Measurements from ENCODE around the gene ZIC1.

Gene ZIC1

DNA sequence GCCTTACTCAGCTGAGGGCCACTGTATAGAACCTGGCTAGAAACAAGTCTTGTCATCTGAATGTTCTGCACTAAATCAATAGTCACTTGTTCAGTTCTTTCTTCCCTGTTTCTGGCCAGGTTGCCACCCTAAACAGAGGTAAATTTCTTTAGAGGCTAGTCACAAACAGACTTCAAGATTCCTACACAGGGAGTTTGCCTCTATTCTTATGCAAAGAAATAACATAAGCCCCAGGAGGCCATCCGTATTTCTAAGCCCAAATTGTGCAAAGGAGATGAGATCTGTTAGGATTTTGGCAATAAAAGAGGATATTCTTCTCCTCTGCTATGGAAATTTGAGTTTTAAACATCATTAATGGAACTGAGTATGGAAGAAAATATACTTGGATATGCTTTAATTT, 7.7 kb upstream of the ZIC1 start:
- TF ChIP-seq, protein P1, sequence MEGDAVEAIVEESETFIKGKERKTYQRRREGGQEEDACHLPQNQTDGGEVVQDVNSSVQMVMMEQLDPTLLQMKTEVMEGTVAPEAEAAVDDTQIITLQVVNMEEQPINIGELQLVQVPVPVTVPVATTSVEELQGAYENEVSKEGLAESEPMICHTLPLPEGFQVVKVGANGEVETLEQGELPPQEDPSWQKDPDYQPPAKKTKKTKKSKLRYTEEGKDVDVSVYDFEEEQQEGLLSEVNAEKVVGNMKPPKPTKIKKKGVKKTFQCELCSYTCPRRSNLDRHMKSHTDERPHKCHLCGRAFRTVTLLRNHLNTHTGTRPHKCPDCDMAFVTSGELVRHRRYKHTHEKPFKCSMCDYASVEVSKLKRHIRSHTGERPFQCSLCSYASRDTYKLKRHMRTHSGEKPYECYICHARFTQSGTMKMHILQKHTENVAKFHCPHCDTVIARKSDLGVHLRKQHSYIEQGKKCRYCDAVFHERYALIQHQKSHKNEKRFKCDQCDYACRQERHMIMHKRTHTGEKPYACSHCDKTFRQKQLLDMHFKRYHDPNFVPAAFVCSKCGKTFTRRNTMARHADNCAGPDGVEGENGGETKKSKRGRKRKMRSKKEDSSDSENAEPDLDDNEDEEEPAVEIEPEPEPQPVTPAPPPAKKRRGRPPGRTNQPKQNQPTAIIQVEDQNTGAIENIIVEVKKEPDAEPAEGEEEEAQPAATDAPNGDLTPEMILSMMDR (IDR thresholded peaks at IDR 0.05; ENCODE audit: low read depth, low read length): no peak
- Histone ChIP-seq H3K27me3 (peaks cover 69% of the 10 kb centered on the region), H3K4me1 (no peaks in the 10 kb centered on the region), H3K9me3 (no peaks in the 10 kb centered on the region; the same call in 1 of the 2 replicates), H3K4me3 (ENCODE audit: low read depth, low read length) (no peak overlapping the region), H3K36me3 (no peaks in the 10 kb centered on the region)
- no peak for DNase-seq

DNA sequence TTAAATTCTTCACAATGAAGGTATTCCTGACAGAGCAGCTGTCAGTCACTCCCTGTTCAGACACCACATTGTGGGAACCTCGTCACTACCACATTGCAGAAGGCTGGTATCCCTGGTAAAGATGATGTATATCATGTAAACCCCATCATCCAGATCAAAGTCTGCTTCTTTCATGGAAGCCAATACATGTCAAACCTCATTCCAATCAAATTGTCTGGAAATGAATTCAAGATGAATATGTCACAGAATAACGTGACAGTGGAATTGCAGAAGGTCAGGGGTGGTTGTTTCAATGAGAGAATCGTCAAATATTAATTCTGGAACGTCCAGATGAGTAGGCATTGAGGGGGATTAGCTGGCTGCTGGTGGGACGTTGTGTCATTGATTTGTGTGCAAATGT, 7.0 kb upstream of the ZIC1 start:
- Histone ChIP-seq H3K4me3 (ENCODE audit: low read depth, low read length) (no peak overlapping the region), H3K27me3 (peaks cover 69% of the 10 kb centered on the region), H3K9me3 (no peaks in the 10 kb centered on the region; the same call in 1 of the 2 replicates), H3K36me3 (no peaks in the 10 kb centered on the region), H3K4me1 (no peaks in the 10 kb centered on the region)
- TF ChIP-seq, protein P1 (IDR thresholded peaks at IDR 0.05; ENCODE audit: low read depth, low read length): no peak
- no peak for DNase-seq

DNA sequence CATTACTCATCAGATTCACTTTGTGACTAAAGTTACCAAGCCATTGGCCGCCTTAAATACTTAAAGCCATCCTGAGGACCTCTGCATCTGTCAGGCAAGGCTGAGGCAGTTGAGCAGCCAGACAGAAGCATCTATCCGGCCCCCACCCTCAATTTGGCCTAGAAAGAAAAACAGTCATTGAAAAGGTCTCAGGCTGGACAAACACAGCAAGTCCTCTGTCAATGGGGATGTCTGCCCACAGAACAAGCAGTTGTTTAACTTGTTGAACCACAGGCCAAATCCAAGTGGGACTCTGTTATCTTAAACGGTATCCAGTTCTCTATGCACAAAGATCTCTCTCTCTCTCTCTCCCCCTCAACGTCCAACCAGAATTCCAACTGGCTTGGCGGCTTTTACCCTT, 5.7 kb upstream of the ZIC1 start:
- Histone ChIP-seq H3K4me3 (ENCODE audit: low read depth, low read length) (no peak overlapping the region), H3K4me1 (no peaks in the 10 kb centered on the region), H3K27me3 (peaks cover 69% of the 10 kb centered on the region), H3K36me3 (no peaks in the 10 kb centered on the region), H3K9me3 (no peaks in the 10 kb centered on the region; the same call in 1 of the 2 replicates)
- DNase-seq: no peak
- TF ChIP-seq, protein P1 (IDR thresholded peaks at IDR 0.05; ENCODE audit: low read depth, low read length): no peak

DNA sequence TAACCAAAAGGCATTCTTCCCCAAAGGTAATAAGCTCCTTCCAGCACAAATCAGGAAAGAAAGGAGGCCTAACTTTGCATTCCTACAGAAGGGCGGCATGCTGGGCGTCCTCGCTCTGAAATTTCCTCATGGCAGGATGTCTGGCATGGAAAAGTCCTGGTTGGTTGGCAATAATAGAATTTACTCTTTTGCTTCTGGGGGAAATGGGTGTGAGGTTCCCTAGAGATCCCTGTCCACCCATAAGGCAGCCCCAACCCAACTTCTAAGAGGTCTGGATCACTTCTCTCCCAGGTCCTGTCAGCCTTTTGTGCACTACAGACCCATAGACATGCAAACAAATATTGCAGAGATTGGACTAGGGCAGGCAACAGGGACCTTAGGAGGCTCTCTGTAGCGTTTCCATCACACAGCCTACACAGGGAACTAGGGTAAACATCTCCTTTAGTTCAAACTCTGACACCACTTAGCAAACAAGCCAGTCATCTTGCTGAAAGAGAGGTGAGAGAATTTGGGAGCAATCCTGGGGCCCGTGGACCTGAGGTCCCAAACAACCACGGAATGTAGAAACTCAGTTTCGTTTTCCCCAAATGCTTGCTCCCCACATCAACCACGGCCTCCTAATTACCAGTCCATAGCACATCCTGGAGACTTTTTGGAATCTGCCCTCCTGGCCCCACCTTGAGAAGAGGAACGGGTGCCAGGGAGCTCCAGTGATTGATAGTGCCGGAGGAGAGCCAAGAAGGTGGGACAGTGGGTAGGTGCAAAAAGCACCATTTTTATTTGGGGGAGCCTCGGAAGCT, 5.0 kb upstream of the ZIC1 start:
- Histone ChIP-seq H3K27me3 (peaks cover 71% of the 10 kb centered on the region), H3K36me3 (no peaks in the 10 kb centered on the region), H3K9me3 (no peaks in the 10 kb centered on the region; the same call in 1 of the 2 replicates), H3K4me1 (no peaks in the 10 kb centered on the region), H3K4me3 (ENCODE audit: low read depth, low read length) (no peak overlapping the region)
- DNase-seq: no peak
- TF ChIP-seq, protein P1 (IDR thresholded peaks at IDR 0.05; ENCODE audit: low read depth, low read length): no peak

DNA sequence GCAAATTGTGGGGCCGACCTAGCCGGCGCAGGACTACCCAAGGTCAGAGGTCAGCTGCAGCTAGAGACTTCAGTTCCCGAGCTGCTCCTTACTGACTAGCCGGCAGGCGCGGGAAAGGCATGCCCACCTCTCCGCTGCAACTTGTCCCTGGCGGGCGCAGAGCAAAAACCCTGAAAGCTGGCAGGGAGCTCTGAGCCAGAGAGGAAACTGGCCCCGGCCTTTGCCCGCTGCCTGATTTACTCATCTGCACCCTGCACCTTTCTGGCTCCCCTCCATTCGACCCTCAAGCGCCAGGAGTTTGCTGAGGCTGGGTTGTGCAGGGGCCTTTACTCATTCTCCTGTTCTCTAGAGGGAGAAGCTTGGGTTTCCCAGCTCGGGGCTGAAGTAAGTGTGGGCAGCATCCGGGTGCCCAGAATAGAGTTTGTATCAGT, 4.3 kb upstream of the ZIC1 start:
- Histone ChIP-seq H3K36me3 (no peaks in the 10 kb centered on the region), H3K27me3 (peaks cover 75% of the 10 kb centered on the region), H3K9me3 (no peaks in the 10 kb centered on the region; the same call in 1 of the 2 replicates), H3K4me1 (no peaks in the 10 kb centered on the region), H3K4me3 (ENCODE audit: low read depth, low read length) (no peak overlapping the region)
- TF ChIP-seq, protein P1 (IDR thresholded peaks at IDR 0.05; ENCODE audit: low read depth, low read length): no peak
- no peak for DNase-seq

Measured in BE2C (cell line).